Measurements from ENCODE around the gene FAM83G.

Gene FAM83G

DNA sequence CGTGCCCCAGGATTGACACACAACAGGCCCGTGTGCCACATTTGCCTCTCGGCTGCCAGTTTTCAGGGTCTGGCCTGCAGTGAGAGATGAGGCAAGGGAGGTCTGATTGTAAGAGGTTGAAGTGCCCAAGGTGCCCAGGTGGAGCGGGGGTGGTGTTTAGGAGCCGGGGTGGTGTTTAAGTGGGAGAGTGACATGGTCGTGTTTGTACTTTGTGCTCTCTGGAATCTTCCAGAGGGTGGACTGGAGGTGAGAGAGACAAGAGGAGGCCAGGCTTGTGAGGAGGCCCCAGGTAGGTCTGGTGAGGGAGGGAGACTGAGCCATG is 42.1 kb downstream of the FAM83G start:
- no peak for DNase-seq (ENCODE audit: low read depth)
- TF ChIP-seq, protein P1, sequence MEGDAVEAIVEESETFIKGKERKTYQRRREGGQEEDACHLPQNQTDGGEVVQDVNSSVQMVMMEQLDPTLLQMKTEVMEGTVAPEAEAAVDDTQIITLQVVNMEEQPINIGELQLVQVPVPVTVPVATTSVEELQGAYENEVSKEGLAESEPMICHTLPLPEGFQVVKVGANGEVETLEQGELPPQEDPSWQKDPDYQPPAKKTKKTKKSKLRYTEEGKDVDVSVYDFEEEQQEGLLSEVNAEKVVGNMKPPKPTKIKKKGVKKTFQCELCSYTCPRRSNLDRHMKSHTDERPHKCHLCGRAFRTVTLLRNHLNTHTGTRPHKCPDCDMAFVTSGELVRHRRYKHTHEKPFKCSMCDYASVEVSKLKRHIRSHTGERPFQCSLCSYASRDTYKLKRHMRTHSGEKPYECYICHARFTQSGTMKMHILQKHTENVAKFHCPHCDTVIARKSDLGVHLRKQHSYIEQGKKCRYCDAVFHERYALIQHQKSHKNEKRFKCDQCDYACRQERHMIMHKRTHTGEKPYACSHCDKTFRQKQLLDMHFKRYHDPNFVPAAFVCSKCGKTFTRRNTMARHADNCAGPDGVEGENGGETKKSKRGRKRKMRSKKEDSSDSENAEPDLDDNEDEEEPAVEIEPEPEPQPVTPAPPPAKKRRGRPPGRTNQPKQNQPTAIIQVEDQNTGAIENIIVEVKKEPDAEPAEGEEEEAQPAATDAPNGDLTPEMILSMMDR (IDR thresholded peaks at IDR 0.05; ENCODE audit: control insufficient read depth, insufficient read depth, low read depth, low read length, missing control alignments): no peak
- H3K4me3 ChIP-seq (ENCODE audit: control insufficient read depth, low read depth, low read length): no peak overlapping the region

DNA sequence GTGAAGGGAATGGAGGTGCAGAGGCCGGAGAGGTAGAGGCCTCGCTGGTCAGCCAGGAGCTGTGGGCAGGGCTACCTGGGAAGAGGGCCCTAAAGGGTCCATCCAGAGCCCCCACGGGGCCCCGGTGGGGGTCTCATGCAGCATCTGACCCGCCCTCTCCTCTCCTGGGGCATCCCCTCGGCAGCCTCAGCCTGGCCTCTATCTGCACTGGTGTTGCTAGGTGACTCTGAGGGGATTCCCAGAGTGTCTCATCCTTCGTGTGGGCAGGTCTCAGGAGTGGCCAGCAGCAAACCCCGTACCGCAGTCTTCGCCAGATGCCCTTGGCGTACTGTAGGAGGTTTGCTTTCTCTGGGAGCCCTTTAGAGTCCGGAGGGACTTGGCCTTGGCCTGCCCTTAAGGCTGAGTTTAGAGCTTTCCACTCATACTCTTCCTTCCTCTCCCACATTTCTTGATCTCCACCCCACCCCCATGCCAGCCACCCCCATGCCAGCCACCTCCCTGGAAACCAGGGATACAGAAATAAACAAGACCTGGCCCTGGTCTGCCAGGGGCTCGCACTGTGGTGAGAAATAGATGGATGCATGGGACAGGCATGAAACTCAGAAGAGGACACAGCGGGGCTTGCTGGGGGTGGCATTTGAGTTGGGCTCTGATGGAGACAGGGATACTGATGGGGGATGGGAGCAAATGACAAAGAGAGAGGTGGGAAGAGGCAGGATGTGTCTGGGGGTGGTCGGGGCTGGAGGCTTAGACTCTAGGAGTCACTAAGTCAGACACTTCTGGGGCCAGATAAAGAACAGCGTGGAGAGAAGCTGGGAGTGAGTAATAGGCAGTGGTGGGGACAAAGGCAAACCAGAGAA is 42.7 kb downstream of the FAM83G start:
- H3K4me3 ChIP-seq (ENCODE audit: control insufficient read depth, low read depth, low read length): no peak overlapping the region
- TF ChIP-seq, protein P1 (IDR thresholded peaks at IDR 0.05; ENCODE audit: control insufficient read depth, insufficient read depth, low read depth, low read length, missing control alignments): no peak
- DNase-seq (ENCODE audit: low read depth): no peak

DNA sequence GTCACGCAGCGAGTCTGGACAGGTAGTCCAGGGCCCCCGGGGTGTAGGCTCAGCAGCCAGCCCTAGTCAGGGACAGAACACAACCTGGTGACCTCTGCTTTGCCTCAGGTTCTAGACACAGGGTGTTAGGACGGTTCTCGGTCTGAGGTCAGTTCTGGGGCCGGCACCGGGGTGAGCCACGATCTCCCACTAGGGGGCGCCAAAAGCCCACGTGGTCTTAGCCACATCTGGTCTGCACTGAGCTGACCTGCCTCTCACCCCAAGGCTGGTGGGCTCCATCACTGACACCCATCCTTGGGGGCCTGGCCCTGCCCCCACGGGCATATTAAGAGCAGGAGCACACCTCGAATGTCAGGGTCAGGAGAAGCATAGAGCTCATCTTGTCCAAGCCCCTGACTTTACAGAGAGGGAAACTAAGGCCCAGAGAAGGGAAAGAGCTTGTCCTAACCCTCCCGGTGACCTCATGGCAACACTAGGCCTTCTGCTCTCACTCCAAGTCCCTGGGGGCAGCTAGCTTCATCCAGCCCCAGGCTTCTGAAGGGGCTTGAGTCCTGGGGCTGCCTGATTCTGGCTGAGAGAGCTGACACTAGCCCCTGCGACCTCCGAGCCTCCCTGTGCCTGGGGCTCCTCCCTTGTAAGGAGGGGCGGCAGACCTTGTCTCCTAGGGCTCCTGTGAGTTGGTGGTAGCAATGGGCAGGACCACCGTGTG is 43.6 kb downstream of the FAM83G start:
- H3K4me3 ChIP-seq (ENCODE audit: control insufficient read depth, low read depth, low read length): no peak overlapping the region
- DNase-seq (ENCODE audit: low read depth): no peak
- TF ChIP-seq, protein P1 (IDR thresholded peaks at IDR 0.05; ENCODE audit: control insufficient read depth, insufficient read depth, low read depth, low read length, missing control alignments): peak; percentile 94

DNA sequence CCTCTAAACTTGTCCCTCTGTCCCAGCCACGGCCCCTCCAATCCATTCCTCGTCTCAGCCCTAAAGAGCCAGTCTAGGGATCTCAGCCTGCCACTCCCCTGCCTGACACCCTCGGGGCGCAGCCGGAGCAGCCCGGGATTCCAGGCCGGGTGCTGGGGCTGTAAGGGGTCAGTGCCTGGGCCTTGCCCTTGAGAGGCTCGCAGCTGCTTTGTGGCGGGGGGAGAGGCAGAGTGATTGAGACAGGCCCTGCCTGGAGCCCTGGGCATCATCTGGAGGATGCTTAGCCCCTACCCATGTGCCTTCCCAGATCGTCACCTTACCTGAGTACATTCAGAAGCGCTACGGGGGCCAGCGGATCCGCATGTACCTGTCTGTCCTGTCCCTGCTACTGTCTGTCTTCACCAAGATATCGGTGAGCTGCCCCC is 44.3 kb downstream of the FAM83G start:
- DNase-seq (ENCODE audit: low read depth): no peak
- TF ChIP-seq, protein P1 (IDR thresholded peaks at IDR 0.05; ENCODE audit: control insufficient read depth, insufficient read depth, low read depth, low read length, missing control alignments): no peak
- no peak overlapping the region for H3K4me3 ChIP-seq (ENCODE audit: control insufficient read depth, low read depth, low read length)

DNA sequence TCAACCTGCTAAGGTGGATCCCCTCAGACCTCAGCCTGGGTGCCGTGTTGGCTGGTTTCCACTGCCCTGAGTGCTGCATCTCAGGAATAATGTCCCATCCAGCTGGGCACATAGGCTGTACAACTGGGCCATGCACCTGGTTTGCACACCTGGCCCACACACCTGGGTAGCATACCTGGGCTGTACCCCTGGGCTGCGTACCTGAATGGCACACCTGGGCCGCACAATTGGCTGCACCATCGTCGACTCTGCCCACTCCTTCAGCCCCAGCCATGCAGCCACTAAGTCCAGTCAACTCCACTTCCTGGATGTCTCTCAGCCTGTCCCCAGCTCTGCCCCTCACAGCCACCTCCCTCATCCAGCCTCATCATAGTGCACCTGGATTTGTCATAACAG is 44.7 kb downstream of the FAM83G start:
- no peak for DNase-seq (ENCODE audit: low read depth)
- TF ChIP-seq, protein P1 (IDR thresholded peaks at IDR 0.05; ENCODE audit: control insufficient read depth, insufficient read depth, low read depth, low read length, missing control alignments): no peak
- H3K4me3 ChIP-seq (ENCODE audit: control insufficient read depth, low read depth, low read length): no peak overlapping the region

DNA sequence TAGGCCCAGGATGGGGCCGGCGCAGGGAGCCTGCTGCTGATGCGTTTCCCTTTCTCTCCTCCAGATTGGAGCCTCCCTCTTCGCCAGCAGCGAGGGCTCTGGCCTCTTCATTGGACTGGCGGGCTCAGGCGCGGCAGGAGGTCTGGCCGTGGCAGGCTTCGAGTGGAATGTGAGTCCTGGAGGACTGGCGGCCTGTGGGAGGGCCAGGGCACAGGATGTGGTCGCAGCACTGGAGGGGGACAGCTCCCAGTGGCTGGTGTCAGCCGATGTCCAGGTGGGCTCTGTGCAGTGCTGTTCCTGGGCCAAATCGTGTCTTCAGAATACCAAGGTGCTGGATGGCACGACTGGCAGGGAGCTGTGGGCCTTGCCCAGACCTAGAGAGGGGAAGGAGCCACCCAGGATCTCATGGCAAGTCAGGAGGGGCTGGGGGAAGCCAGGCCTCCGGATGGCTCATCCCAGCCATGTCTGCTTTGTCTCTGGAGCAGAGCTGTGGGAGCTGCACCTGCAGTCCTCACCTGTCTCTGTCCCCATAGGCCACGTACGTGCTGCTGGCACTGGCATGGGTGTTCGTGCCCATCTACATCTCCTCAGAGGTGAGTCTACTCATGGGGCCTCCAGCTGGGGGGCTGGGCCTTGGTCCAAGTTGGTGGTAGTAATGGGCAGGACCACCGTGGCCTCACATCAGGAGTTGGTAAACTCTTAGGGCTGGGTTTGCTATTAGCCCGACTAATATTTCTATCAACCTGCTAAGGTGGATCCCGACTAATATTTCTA is 45.3 kb downstream of the FAM83G start:
- no peak for DNase-seq (ENCODE audit: low read depth)
- TF ChIP-seq, protein P1 (IDR thresholded peaks at IDR 0.05; ENCODE audit: control insufficient read depth, insufficient read depth, low read depth, low read length, missing control alignments): no peak
- no peak overlapping the region for H3K4me3 ChIP-seq (ENCODE audit: control insufficient read depth, low read depth, low read length)

Measured in AG09309 (cell line).